ENCODE data around the gene CATSPERD. TPM values are rescaled to one million over a fixed set of nuclear protein-coding genes. Genes with fewer than 3 reads are reported as not detected.
"Not testable (repeated sequence)": the region's sequence is repeated elsewhere in the genome, so short reads cannot be mapped to it uniquely, and the experiment has no call there.

CATSPERD gene
- total and polyA plus RNA-seq, 2 donors = 0.05 TPM

- Histone ChIP-seq H3K4me1 (ENCODE audit: control insufficient read depth in 2 of 2, insufficient read depth in 2 of 2, low read length in 2 of 2) (peaks cover 0 to 9% of the 10 kb centered on the region in 2 donors), H3K36me3 (ENCODE audit: control insufficient read depth in 2 of 2, insufficient read depth in 2 of 2, low read length in 1 of 2) (peaks cover 81 to 90% of the 10 kb centered on the region in 2 donors), H3K27me3 (ENCODE audit: control insufficient read depth in 2 of 2, insufficient read depth in 1 of 2, low read length in 1 of 2) (no peaks in the 10 kb centered on the region), H3K27ac (ENCODE audit: low read depth in 1 of 2, low read length in 1 of 2) (no peak overlapping the region), H3K9me3 (ENCODE audit: control insufficient read depth in 2 of 2, insufficient read depth in 1 of 2, low read length in 1 of 2) (peaks cover 0 to 1% of the 10 kb centered on the region in 2 donors), H3K4me3 (ENCODE audit: low read length in 2 of 2) (no peak overlapping the region)
- DNase-seq (ENCODE audit: low read depth in 6 of 9, low spot score in 9 of 9) = no peak
- WGBS = 97% methylated on average over 42 of the region's 42 CpGs
Measured at GRCh38 chr19:5696196-5697021, 24.0 kb upstream of the CATSPERD start.

GRCh38 chr19:5697022-5697889, 23.2 kb upstream of the CATSPERD start:
- Histone ChIP-seq H3K27me3 (ENCODE audit: control insufficient read depth in 2 of 2, insufficient read depth in 1 of 2, low read length in 1 of 2) (no peaks in the 10 kb centered on the region), H3K9me3 (ENCODE audit: control insufficient read depth in 2 of 2, insufficient read depth in 1 of 2, low read length in 1 of 2) (peaks cover 0 to 1% of the 10 kb centered on the region in 2 donors), H3K27ac (ENCODE audit: low read depth in 1 of 2, low read length in 1 of 2) (no peak overlapping the region), H3K36me3 (ENCODE audit: control insufficient read depth in 2 of 2, insufficient read depth in 2 of 2, low read length in 1 of 2) (peaks cover 72 to 82% of the 10 kb centered on the region in 2 donors), H3K4me1 (ENCODE audit: control insufficient read depth in 2 of 2, insufficient read depth in 2 of 2, low read length in 2 of 2) (peaks cover 0 to 1% of the 10 kb centered on the region in 2 donors), H3K4me3 (ENCODE audit: low read length in 2 of 2) (no peak overlapping the region)
- WGBS = 96% methylated on average over 25 of the region's 25 CpGs
- no peak for DNase-seq (ENCODE audit: low read depth in 6 of 9, low spot score in 9 of 9)

- Histone ChIP-seq H3K4me1 (ENCODE audit: control insufficient read depth in 2 of 2, insufficient read depth in 2 of 2, low read length in 2 of 2) (no peaks in the 10 kb centered on the region), H3K9me3 (ENCODE audit: control insufficient read depth in 2 of 2, insufficient read depth in 1 of 2, low read length in 1 of 2) (peaks cover 0 to 1% of the 10 kb centered on the region in 2 donors), H3K36me3 (ENCODE audit: control insufficient read depth in 2 of 2, insufficient read depth in 2 of 2, low read length in 1 of 2) (peaks cover 65 to 75% of the 10 kb centered on the region in 2 donors), H3K27ac (ENCODE audit: low read depth in 1 of 2, low read length in 1 of 2) (no peak overlapping the region), H3K4me3 (ENCODE audit: low read length in 2 of 2) (no peak overlapping the region), H3K27me3 (ENCODE audit: control insufficient read depth in 2 of 2, insufficient read depth in 1 of 2, low read length in 1 of 2) (no peaks in the 10 kb centered on the region)
- 95% methylated on average over 30 of the region's 30 CpGs for WGBS
- DNase-seq (ENCODE audit: low read depth in 6 of 9, low spot score in 9 of 9) = no peak
Measured at GRCh38 chr19:5697890-5698634, 22.4 kb upstream of the CATSPERD start.

- peaks cover 64 to 75% of the 10 kb centered on the region in 2 donors for H3K36me3 ChIP-seq (ENCODE audit: control insufficient read depth in 2 of 2, insufficient read depth in 2 of 2, low read length in 1 of 2)
- no peak for DNase-seq (ENCODE audit: low read depth in 6 of 9, low spot score in 9 of 9)
- no peaks in the 10 kb centered on the region for H3K4me1 ChIP-seq (ENCODE audit: control insufficient read depth in 2 of 2, insufficient read depth in 2 of 2, low read length in 2 of 2)
- H3K27ac ChIP-seq (ENCODE audit: low read depth in 1 of 2, low read length in 1 of 2) = no peak overlapping the region
- peaks cover 0 to 1% of the 10 kb centered on the region in 2 donors for H3K9me3 ChIP-seq (ENCODE audit: control insufficient read depth in 2 of 2, insufficient read depth in 1 of 2, low read length in 1 of 2)
- WGBS = 97% methylated on average over 38 of the region's 38 CpGs
- no peaks in the 10 kb centered on the region for H3K27me3 ChIP-seq (ENCODE audit: control insufficient read depth in 2 of 2, insufficient read depth in 1 of 2, low read length in 1 of 2)
- H3K4me3 ChIP-seq (ENCODE audit: low read length in 2 of 2) = no peak overlapping the region
Measured at GRCh38 chr19:5698635-5699422, 21.6 kb upstream of the CATSPERD start.

- no peak for DNase-seq (ENCODE audit: low read depth in 6 of 9, low spot score in 9 of 9)
- WGBS = 98% methylated on average over 22 of the region's 22 CpGs
- no peaks in the 10 kb centered on the region for H3K27me3 ChIP-seq (ENCODE audit: control insufficient read depth in 2 of 2, insufficient read depth in 1 of 2, low read length in 1 of 2)
- H3K36me3 ChIP-seq (ENCODE audit: control insufficient read depth in 2 of 2, insufficient read depth in 2 of 2, low read length in 1 of 2) = peaks cover 63 to 71% of the 10 kb centered on the region in 2 donors
- H3K4me3 ChIP-seq (ENCODE audit: low read length in 2 of 2) = no peak overlapping the region
- H3K4me1 ChIP-seq (ENCODE audit: control insufficient read depth in 2 of 2, insufficient read depth in 2 of 2, low read length in 2 of 2) = no peaks in the 10 kb centered on the region
- peaks cover 0 to 1% of the 10 kb centered on the region in 2 donors for H3K9me3 ChIP-seq (ENCODE audit: control insufficient read depth in 2 of 2, insufficient read depth in 1 of 2, low read length in 1 of 2)
- no peak overlapping the region for H3K27ac ChIP-seq (ENCODE audit: low read depth in 1 of 2, low read length in 1 of 2)
Measured at GRCh38 chr19:5700455-5701092, 19.9 kb upstream of the CATSPERD start.

- H3K9me3 ChIP-seq (ENCODE audit: control insufficient read depth in 2 of 2, insufficient read depth in 1 of 2, low read length in 1 of 2); H3K27ac ChIP-seq (ENCODE audit: low read depth in 1 of 2, low read length in 1 of 2); H3K4me1 ChIP-seq (ENCODE audit: control insufficient read depth in 2 of 2, insufficient read depth in 2 of 2, low read length in 2 of 2); H3K4me3 ChIP-seq (ENCODE audit: low read length in 2 of 2); DNase-seq (ENCODE audit: low read depth in 6 of 9, low spot score in 9 of 9); H3K27me3 ChIP-seq (ENCODE audit: control insufficient read depth in 2 of 2, insufficient read depth in 1 of 2, low read length in 1 of 2): not testable (repeated sequence)
- WGBS = 97% methylated on average over 22 of the region's 28 CpGs
- peaks cover 59 to 71% of the 10 kb centered on the region in 2 donors for H3K36me3 ChIP-seq (ENCODE audit: control insufficient read depth in 2 of 2, insufficient read depth in 2 of 2, low read length in 1 of 2)
Measured at GRCh38 chr19:5702053-5702410, 18.4 kb upstream of the CATSPERD start.

GRCh38 chr19:5703819-5704818, 16.3 kb upstream of the CATSPERD start:
- 97% methylated on average over 40 of the region's 40 CpGs for WGBS

More at GRCh38 chr19:5703819-5704818, 16.3 kb upstream of the CATSPERD start:
- DNase-seq (ENCODE audit: low read depth in 6 of 9, low spot score in 9 of 9) = no peak
- Histone ChIP-seq H3K4me3 (ENCODE audit: low read length in 2 of 2) (no peak overlapping the region), H3K4me1 (ENCODE audit: control insufficient read depth in 2 of 2, insufficient read depth in 2 of 2, low read length in 2 of 2) (no peaks in the 10 kb centered on the region), H3K36me3 (ENCODE audit: control insufficient read depth in 2 of 2, insufficient read depth in 2 of 2, low read length in 1 of 2) (peaks cover 59 to 73% of the 10 kb centered on the region in 2 donors), H3K27me3 (ENCODE audit: control insufficient read depth in 2 of 2, insufficient read depth in 1 of 2, low read length in 1 of 2) (no peaks in the 10 kb centered on the region), H3K27ac (ENCODE audit: low read depth in 1 of 2, low read length in 1 of 2) (no peak overlapping the region), H3K9me3 (ENCODE audit: control insufficient read depth in 2 of 2, insufficient read depth in 1 of 2, low read length in 1 of 2) (no peaks in the 10 kb centered on the region)

All from thymus (tissue), 11 donors.